OCI-LY1 (cell line): ENCODE data around the gene TACR2.

Experiments
- H2AFZ ChIP-seq: fragments of 200-600 bp; sonication (generic), shearing (Covaris generic); 2 replicates; pipeline ENCODE4 v1.6.0; 2014; ENCODE audit warnings: antibody characterized with exemption, mild to moderate bottlenecking, low read length
- H3F3A ChIP-seq: fragments of 200-600 bp; sonication (generic), shearing (Covaris generic); 2 replicates; pipeline ENCODE4 v1.6.0; 2014; ENCODE audit warnings: mild to moderate bottlenecking, antibody characterized with exemption, low read length, moderate library complexity; ENCODE audit not compliant: insufficient read depth
- H3K27ac ChIP-seq: fragments of 200-600 bp; sonication (generic); 2 replicates; pipeline ENCODE4 v1.5.1; 2014; ENCODE audit warnings: low read length, mixed run types, mild to moderate bottlenecking, low read depth; ENCODE audit not compliant: poor library complexity, severe bottlenecking
- H3K27me3 ChIP-seq: fragments of 200-600 bp; sonication (generic); 2 replicates; pipeline ENCODE4 v1.6.0; 2014; ENCODE audit warnings: antibody characterized with exemption, mild to moderate bottlenecking, low read length, moderate library complexity; ENCODE audit not compliant: insufficient read depth
- H3K36me3 ChIP-seq: fragments of 200-600 bp; sonication (generic); 2 replicates; pipeline ENCODE4 v1.6.1; 2014; ENCODE audit warnings: mild to moderate bottlenecking, antibody characterized with exemption, low read length, moderate library complexity, mixed read lengths; ENCODE audit not compliant: insufficient read depth
- H3K4me1 ChIP-seq: fragments of 200-600 bp; sonication (generic); 2 replicates; pipeline ENCODE4 v1.5.1; 2014; ENCODE audit warnings: mild to moderate bottlenecking, low read length, moderate library complexity; ENCODE audit not compliant: insufficient read depth, severe bottlenecking
- H3K4me2 ChIP-seq: fragments of 200-600 bp; sonication (generic), shearing (Covaris generic); 2 replicates; pipeline ENCODE4 v1.6.1; 2014; ENCODE audit warnings: low read length
- H3K4me3 ChIP-seq: fragments of 200-600 bp; sonication (generic); 2 replicates; pipeline ENCODE4 v1.5.1; 2014; ENCODE audit warnings: low read length, low read depth, mild to moderate bottlenecking, mixed read lengths; ENCODE audit not compliant: poor library complexity, severe bottlenecking
- H3K79me2 ChIP-seq: fragments of 200-600 bp; shearing (Covaris generic); 2 replicates; pipeline ENCODE4 v1.6.1; 2016; ENCODE audit warnings: mixed run types, low read length, mixed read lengths; ENCODE audit not compliant: insufficient read depth
- H3K9ac ChIP-seq: fragments of 200-600 bp; sonication (generic), shearing (Covaris generic); 2 replicates; pipeline ENCODE4 v1.6.1; 2014; ENCODE audit warnings: mild to moderate bottlenecking, low read length, mixed read lengths
- H3K9me2 ChIP-seq: fragments of 200-600 bp; sonication (generic), shearing (Covaris generic); 2 replicates; pipeline ENCODE4 v1.6.1; 2014; ENCODE audit warnings: low read depth, mild to moderate bottlenecking, low read length, mixed read lengths
- H3K9me3 ChIP-seq: fragments of 200-600 bp; shearing (Covaris generic); 2 replicates; pipeline ENCODE4 v1.6.1; 2014; ENCODE audit warnings: low read length, mixed read lengths
- H4K20me1 ChIP-seq: fragments of 200-600 bp; sonication (generic), shearing (Covaris generic); 2 replicates; pipeline ENCODE4 v1.6.0; 2016; ENCODE audit warnings: mild to moderate bottlenecking, low read length; ENCODE audit not compliant: insufficient read depth
- EZH2 ChIP-seq: fragments of 200-600 bp; sonication (generic), shearing (Covaris generic); IDR thresholded peaks from 2 replicates; pipeline ENCODE4 v1.8.0; 2017; ENCODE audit warnings: borderline replicate concordance, mixed run types, mild to moderate bottlenecking, antibody characterized with exemption, low read length, moderate library complexity, mixed read lengths
- TF ChIP-seq, protein P1 (sequence below): fragments of 200-600 bp; sonication (generic), shearing (Covaris generic); IDR thresholded peaks from 2 replicates; pipeline ENCODE4 v1.5.1; 2017; ENCODE audit warnings: mild to moderate bottlenecking, antibody characterized with exemption, low read length, moderate library complexity, mixed read lengths

The TACR2 gene

DNA sequence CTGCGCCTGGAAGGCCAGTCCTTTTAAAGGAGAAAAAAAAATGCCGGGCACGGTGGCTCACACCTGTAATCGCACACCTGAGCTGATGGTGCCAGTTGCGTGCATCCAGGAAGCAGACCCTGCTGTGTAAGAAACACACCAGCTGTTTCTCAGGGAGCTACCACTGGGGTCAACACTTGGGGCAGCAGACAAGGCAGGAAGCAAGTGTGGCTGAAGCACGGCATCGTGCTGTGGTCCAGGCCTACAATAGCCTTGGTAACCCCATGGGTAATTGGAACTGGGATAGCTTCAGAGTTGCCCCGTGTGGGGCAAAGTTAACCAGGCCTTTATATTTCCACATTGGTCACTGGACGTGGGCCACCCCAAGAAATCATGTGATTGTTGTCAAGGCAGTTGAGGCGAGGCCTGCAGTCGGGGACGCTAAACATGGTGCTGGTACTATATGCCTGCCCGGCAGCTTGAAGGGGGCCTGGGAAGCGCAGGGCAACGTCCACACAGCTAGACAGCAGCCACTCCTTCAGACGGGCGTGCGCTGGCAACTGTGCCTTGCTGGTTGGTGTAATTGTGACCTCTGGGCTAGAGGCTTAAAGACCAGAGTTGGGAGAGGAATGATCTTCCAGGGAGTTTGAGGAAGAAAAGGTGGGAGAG lies 2.5 kb upstream of the TACR2 start:
- H3K4me3 ChIP-seq, result no peak overlapping the region
- no peak for TF ChIP-seq EZH2
- TF ChIP-seq, protein P1, sequence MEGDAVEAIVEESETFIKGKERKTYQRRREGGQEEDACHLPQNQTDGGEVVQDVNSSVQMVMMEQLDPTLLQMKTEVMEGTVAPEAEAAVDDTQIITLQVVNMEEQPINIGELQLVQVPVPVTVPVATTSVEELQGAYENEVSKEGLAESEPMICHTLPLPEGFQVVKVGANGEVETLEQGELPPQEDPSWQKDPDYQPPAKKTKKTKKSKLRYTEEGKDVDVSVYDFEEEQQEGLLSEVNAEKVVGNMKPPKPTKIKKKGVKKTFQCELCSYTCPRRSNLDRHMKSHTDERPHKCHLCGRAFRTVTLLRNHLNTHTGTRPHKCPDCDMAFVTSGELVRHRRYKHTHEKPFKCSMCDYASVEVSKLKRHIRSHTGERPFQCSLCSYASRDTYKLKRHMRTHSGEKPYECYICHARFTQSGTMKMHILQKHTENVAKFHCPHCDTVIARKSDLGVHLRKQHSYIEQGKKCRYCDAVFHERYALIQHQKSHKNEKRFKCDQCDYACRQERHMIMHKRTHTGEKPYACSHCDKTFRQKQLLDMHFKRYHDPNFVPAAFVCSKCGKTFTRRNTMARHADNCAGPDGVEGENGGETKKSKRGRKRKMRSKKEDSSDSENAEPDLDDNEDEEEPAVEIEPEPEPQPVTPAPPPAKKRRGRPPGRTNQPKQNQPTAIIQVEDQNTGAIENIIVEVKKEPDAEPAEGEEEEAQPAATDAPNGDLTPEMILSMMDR, result no peak
- H3K27ac ChIP-seq, result no peak overlapping the region
- H3K9ac ChIP-seq, result no peak overlapping the region
- no peaks in the 10 kb centered on the region for H3K9me3 ChIP-seq
- H3K27me3 ChIP-seq, result peaks cover 6% of the 10 kb centered on the region; the same call in 1 of the 2 replicates
- H4K20me1 ChIP-seq, result no peaks in the 10 kb centered on the region
- no peak overlapping the region for H3K4me2 ChIP-seq
- H3K9me2 ChIP-seq, result no peaks in the 10 kb centered on the region
- peaks cover 6% of the 10 kb centered on the region for H3K4me1 ChIP-seq
- H3K79me2 ChIP-seq, result no peaks in the 10 kb centered on the region
- H3K36me3 ChIP-seq, result no peaks in the 10 kb centered on the region
- H3F3A ChIP-seq, result no peaks in the 10 kb centered on the region
- H2AFZ ChIP-seq, result no peak overlapping the region

DNA sequence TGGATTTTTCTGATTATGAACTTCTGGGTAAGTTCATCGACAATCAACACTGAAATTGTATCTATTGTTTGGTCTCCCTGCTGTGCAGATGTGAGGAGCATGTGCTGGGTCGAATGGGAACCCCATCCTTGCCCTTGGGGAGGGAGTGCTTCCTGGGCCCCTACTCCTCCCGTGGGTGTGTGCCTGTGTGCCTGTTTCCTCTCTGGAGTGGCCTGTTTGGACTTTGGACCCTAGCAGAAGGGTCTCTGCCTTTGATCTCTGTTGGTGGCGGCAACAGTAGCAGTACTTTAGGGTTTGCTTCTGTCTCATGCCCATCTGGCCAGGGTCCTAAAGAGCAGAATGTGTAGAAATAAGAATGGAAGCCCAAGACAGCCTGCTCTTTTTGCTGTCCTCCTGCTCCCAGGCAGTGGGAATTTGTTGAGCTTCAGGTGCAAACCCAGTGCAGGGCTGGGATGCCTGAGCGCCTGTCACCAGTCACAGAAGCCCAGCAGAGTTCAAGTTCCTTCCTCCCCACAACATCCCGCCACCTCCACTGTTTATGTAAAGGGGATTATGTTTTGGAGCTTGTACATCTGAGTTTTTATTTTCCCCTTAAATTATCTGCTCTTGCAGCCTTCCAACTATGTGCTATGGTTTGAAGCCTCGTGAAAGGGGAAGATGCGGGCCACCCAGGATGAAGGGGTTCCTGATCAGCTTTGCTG lies 1.5 kb upstream of the TACR2 start:
- H3F3A ChIP-seq, result no peaks in the 10 kb centered on the region
- TF ChIP-seq, protein P1, result no peak
- TF ChIP-seq EZH2, result no peak
- peaks cover 6% of the 10 kb centered on the region; the same call in 1 of the 2 replicates for H3K27me3 ChIP-seq
- H2AFZ ChIP-seq, result no peak overlapping the region
- H3K9ac ChIP-seq, result no peak overlapping the region
- no peak overlapping the region for H3K27ac ChIP-seq
- no peaks in the 10 kb centered on the region for H4K20me1 ChIP-seq
- no peaks in the 10 kb centered on the region for H3K36me3 ChIP-seq
- no peak overlapping the region for H3K4me2 ChIP-seq
- no peaks in the 10 kb centered on the region for H3K9me2 ChIP-seq
- no peaks in the 10 kb centered on the region for H3K79me2 ChIP-seq
- no peak overlapping the region for H3K4me3 ChIP-seq
- H3K9me3 ChIP-seq, result no peaks in the 10 kb centered on the region
- no peaks in the 10 kb centered on the region for H3K4me1 ChIP-seq

DNA sequence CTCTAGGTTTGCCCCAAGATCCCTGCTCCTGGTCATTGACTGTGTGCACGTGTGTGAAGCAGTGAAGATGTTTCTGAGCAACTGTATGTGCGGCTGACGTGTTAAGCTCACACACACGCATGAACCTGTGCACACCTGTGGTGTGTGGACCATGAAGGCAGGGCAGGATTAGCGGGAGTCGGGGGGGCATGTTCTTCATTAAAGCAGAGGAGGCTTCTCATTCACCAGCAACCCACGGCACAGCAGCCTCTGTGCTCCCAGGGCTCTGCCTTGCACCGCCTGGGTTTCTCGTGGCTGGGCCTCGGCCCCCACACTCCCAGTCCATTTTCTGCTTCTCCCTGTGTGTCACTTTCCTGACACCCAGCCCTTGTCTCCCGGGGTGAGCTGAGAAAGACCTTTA lies 824 bp upstream of the TACR2 start:
- Histone ChIP-seq H3F3A (no peaks in the 10 kb centered on the region), H2AFZ (no peak overlapping the region), H3K9me2 (no peaks in the 10 kb centered on the region), H4K20me1 (no peaks in the 10 kb centered on the region), H3K9ac (no peak overlapping the region), H3K4me1 (no peaks in the 10 kb centered on the region), H3K4me3 (no peak overlapping the region), H3K79me2 (no peaks in the 10 kb centered on the region), H3K27me3 (peaks cover 6% of the 10 kb centered on the region; the same call in 1 of the 2 replicates), H3K36me3 (no peaks in the 10 kb centered on the region), H3K9me3 (no peaks in the 10 kb centered on the region), H3K4me2 (no peak overlapping the region), H3K27ac (no peak overlapping the region)
- TF ChIP-seq, protein P1, result no peak
- TF ChIP-seq EZH2, result no peak
